Pancreas (tissue), 10 donors: ENCODE measurements around the gene SLC22A31. TPM values are rescaled to one million over a fixed set of nuclear protein-coding genes. Genes with fewer than 3 reads are reported as not detected.

Experiments used
- ATAC-seq, 4 donors: fragments of 200-7000 bp; cut with Tn5 transposase; one replicate each; pipeline versions ENCODE4 v1.8.0 to v1.9.1; 2020; ENCODE audit warnings: mild to moderate bottlenecking in 4 of 4, moderate library complexity in 4 of 4
- DNase-seq, 6 donors: peaks; one replicate each; pipeline ENCODE4 v3.0.0-alpha.2; 2020
- FAIRE-seq: peaks from 2 replicates; lab custom pipeline; 2012; peaks lifted over from hg19 to GRCh38; lab: Jason Lieb, UNC
- H3K27ac ChIP-seq, 4 donors: fragments of 200-600 bp; sonication (generic); 1 replicate in 3 of 4; 2 replicates in 1 of 4; pipeline versions ENCODE4 v1.5.0 to v1.8.0; 2020
- H3K27me3 ChIP-seq, 4 donors: fragments of 200-600 bp; one replicate each; pipeline ENCODE4 v1.8.0; 2021
- H3K36me3 ChIP-seq, 3 donors: fragments of 200-600 bp; sonication (generic) in 1 of 3; one replicate each; pipeline versions ENCODE4 v1.5.0 to v1.8.0; 2020 to 2021
- H3K4me1 ChIP-seq, 3 donors: fragments of 200-600 bp; one replicate each; pipeline ENCODE4 v1.8.0; 2021
- H3K4me3 ChIP-seq, 4 donors: fragments of 200-600 bp; sonication (generic) in 2 of 4; one replicate each; pipeline versions ENCODE4 v1.5.0 to v1.8.0; 2020 to 2021
- H3K9me3 ChIP-seq, 4 donors: fragments of 200-600 bp; one replicate each; pipeline ENCODE4 v1.8.0; 2021
- CTCF ChIP-seq, 4 donors: fragments of 200-600 bp; sonication (generic) in 3 of 4; IDR thresholded peaks; one replicate each; pipeline versions ENCODE4 v1.5.0 to v1.8.0; 2021; ENCODE audit warnings: antibody characterized with exemption in 4 of 4
- WGBS, 2 donors: extraction: QIAGEN DNeasy Blood & Tissue Kit; methylation state at CpG; one replicate each; pipeline ENCODE4 v1.1.7; 2013; 5-methylcytosine and 5-hydroxymethylcytosine counted together
- intact Hi-C, 3 donors: fragments of 100-400 bp; cut with DNase I; formaldehyde crosslinking; loops; one replicate each; pipeline versions ENCODE4 v1.11.1 to v1.14.2; 2022
- polyA plus RNA-seq, 2 donors: library from polyadenylated mRNA; stranded (reverse); fragments of 200-250 nt; gene quantifications; one replicate each; pipeline ENCODE4 v1.2.3, GENCODE V29; 2013
- total RNA-seq, 6 donors: library from RNA; stranded (reverse); fragmentation: NEBNext Ultra II Directional in 4 of 6; extraction: Animal tissue kit (Norgen Biotek cat#: 25700) in 4 of 6; gene quantifications; one replicate each; pipeline versions ENCODE4 v1.2.1 to v1.2.4, GENCODE V29; 2021 to 2023
- donor health status: healthy with polysubstance abuse.
- donor health status: DM: no; HTN: no; CAD: no; lungs with moderate emphysema.
- donor health status: DM: no; HTN: no; CAD: no.
- donor health status: control.
- donor health status: control.
- donor health status: Bipolar disorder and iron deficiency.
- donor health status: DM: yes; HTN: yes; CAD: no.
- donor health status: DM: no; HTN: no; CAD: no.
- donor health status: DM: no; HTN: no; CAD: no.
- donor health status: DM: yes; HTN: yes; CAD: no.

The SLC22A31 gene
- total and polyA plus RNA-seq, 8 donors: 0.37 to 131 (median 39.0) TPM

DNA sequence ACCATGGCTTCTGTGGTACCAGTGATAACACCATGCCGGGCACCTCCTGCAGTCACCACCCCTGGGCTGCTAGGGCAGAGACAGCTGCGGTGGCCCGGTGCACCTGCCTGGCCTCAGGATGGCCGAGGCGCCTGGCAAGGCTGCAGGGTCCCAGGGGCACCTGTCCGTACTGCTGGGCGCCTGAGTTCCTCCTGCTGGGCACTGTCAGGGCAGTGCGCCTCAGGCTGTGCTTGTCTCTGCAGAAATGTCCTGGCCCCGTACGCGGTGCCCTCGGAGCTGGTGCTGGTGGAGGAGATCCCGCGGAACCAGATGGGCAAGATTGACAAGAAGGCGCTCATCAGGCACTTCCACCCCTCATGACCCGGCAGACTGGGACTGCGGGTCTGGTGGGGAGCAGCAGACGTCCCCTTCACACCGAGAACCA is 46.5 kb downstream of the SLC22A31 start:
- peaks cover 0 to 5% (median 0%) of the 10 kb centered on the region in 3 donors for H3K36me3 ChIP-seq
- no peaks in the 10 kb centered on the region for H3K27me3 ChIP-seq
- ATAC-seq: peak in 2 of 4 donors; percentile 9 to 10
- H3K4me1 ChIP-seq: no peaks in the 10 kb centered on the region
- no peak overlapping the region for H3K27ac ChIP-seq
- FAIRE-seq: no peak
- TF ChIP-seq CTCF (IDR thresholded peaks at IDR 0.05): no peak
- H3K4me3 ChIP-seq: no peak overlapping the region
- DNase-seq: peak in 2 of 6 donors; percentile 28 to 74
- H3K9me3 ChIP-seq: no peaks in the 10 kb centered on the region
- intact Hi-C loops: no loop called here
- 57 to 58% methylated on average over 19 of the region's 19 CpGs for WGBS, 2 donors

DNA sequence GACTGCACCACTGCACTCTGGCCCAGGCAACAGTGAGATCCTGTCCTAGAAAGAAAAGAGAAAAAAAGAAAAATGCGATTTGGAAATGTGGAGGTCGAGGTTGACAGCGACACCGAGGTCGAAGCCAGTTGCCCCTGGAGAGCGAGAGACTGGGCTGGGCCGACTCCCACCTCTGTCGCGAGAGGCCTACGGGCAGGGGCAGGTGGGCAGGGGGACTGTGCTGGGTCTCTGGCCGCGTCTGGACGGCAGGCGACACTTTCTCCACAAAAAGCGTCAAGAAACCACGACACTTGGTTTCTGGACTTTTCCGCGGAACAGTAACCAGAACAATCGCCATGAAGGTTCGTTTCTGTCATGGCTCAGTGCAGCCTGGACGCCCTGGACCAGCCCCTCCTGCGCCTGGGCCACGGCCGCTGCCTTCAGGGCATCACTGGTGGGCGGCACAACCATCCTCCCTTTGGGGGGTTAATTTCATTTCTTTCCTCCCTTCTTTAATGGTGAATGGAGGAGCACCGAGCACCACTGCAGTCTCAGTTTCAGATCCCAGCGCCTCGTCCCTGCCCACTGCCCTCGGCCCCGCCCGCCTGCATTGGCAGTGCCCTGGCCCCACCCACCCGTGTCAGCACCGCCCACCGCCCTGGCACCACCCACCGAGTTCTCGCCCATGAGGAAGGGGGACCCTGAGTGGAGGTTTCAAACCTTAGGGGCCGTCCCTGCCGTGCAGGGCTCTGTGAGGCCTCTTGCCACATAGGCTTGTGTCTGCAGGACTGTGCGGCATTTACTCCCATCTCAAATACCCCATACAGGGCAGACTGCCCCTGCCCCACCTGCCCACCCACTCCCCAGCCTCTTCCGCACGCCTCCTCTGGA is 47.3 kb downstream of the SLC22A31 start:
- FAIRE-seq: no peak
- H3K27me3 ChIP-seq: no peaks in the 10 kb centered on the region
- WGBS, 2 donors: 90 to 91% methylated on average over 41 of the region's 41 CpGs
- no peaks in the 10 kb centered on the region for H3K4me1 ChIP-seq
- TF ChIP-seq CTCF (IDR thresholded peaks at IDR 0.05): no peak
- no peaks in the 10 kb centered on the region for H3K9me3 ChIP-seq
- peak in 1 of 6 donors; percentile 51 for DNase-seq
- no peak for ATAC-seq
- intact Hi-C loops: no loop called here
- H3K36me3 ChIP-seq: peaks cover 0 to 5% (median 0%) of the 10 kb centered on the region in 3 donors
- H3K4me3 ChIP-seq: no peak overlapping the region
- no peak overlapping the region for H3K27ac ChIP-seq

GRCh38 chr16:89150981-89151380 is 49.4 kb downstream of the SLC22A31 start:
- Histone ChIP-seq H3K27me3 (no peaks in the 10 kb centered on the region), H3K36me3 (peaks cover 0 to 5% (median 0%) of the 10 kb centered on the region in 3 donors), H3K9me3 (no peaks in the 10 kb centered on the region), H3K4me3 (no peak overlapping the region), H3K27ac (no peak overlapping the region), H3K4me1 (no peaks in the 10 kb centered on the region)
- ATAC-seq (no peak), FAIRE-seq (no peak), DNase-seq (no peak)
- WGBS, 2 donors: 97 to 99% methylated on average over 8 of the region's 8 CpGs
- TF ChIP-seq CTCF (IDR thresholded peaks at IDR 0.05): no peak
- intact Hi-C loops: no loop called here

DNA sequence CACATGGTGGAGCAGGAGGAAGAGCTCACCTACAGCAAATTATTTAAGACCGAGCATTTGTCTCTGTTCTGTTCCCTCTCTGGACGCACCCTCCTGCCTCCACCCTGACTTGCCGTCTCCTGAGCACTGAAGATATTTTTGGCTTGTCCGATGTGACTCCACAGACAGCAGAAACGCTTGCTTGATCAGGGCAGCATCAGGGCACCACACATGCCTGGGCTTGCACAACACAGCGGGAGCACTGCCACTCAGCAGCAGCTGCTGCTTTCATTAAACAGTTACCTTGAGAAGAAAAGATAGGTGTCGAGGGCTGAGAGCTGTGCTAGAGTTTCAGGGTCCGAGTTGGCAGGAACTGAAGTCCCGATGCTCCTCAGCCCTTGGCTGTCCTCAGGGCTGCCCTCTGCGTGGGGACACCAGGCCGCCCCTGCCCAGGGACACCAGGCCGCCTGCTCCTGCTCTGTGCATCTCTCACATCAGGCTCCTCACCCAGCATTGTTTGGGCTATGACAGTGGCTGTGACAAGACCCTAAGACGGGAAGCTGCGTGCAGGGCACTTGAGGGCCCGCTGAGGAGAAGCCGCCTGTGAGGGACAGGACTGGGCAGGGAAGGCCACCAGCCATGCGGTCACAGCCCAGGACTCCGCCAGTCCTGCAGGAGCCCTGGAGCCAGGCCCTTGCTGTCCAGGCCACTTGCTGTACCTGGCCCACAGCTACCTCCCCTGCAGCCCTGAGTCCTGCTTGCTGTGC is 50.1 kb downstream of the SLC22A31 start:
- no peak for TF ChIP-seq CTCF (IDR thresholded peaks at IDR 0.05)
- no peak for ATAC-seq
- Histone ChIP-seq H3K36me3 (peaks cover 0 to 5% (median 0%) of the 10 kb centered on the region in 3 donors), H3K27ac (no peak overlapping the region), H3K4me3 (no peak overlapping the region), H3K27me3 (no peaks in the 10 kb centered on the region), H3K4me1 (no peaks in the 10 kb centered on the region), H3K9me3 (no peaks in the 10 kb centered on the region)
- intact Hi-C loops: no loop called here
- FAIRE-seq: no peak
- WGBS, 2 donors: 87 to 89% methylated on average over 18 of the region's 18 CpGs
- DNase-seq: peak in 2 of 6 donors; percentile 39 to 41
